HEK293T (cell line): ENCODE results near the gene NEK4.

Experiments used
- CTCF ChIA-PET: fragments of 350-600 bp; formaldehyde crosslinking; extraction: SDS; loops from one replicate; lab custom pipeline; 2021; ENCODE audit warnings: antibody characterized with exemption, inconsistent platforms; lab: Yijun Ruan, JAX
- POLR2A ChIA-PET: fragments of 350-600 bp; formaldehyde crosslinking; extraction: SDS; loops from one replicate; lab custom pipeline; 2020; ENCODE audit warnings: antibody characterized with exemption, inconsistent platforms; lab: Yijun Ruan, JAX
- DNase-seq: peaks from one replicate; pipeline ENCODE4 v3.0.0; 2012; ENCODE audit warnings: mixed read lengths; ENCODE audit errors: extremely low spot score
- ARNT ChIP-seq: fragments of 450-650 bp; IDR thresholded peaks from 2 replicates; pipeline ENCODE4 v1.6.1; 2017; ENCODE audit warnings: mild to moderate bottlenecking
- BHLHE40 ChIP-seq: fragments of 450-650 bp; IDR thresholded peaks from 2 replicates; pipeline ENCODE4 v1.6.1; 2016; ENCODE audit warnings: mild to moderate bottlenecking, moderate library complexity, borderline replicate concordance
- CTBP1 ChIP-seq: fragments of 450-650 bp; IDR thresholded peaks from 2 replicates; pipeline ENCODE4 v1.6.1; 2016; ENCODE audit warnings: borderline replicate concordance
- ELF4 ChIP-seq: fragments of 450-650 bp; IDR thresholded peaks from 2 replicates; pipeline ENCODE4 v1.6.1; 2017; ENCODE audit warnings: antibody characterized with exemption
- FOXA1 ChIP-seq: fragments of 450-650 bp; IDR thresholded peaks from 2 replicates; pipeline ENCODE4 v1.6.1; 2016; ENCODE audit warnings: mild to moderate bottlenecking
- FOXK2 ChIP-seq: fragments of 450-650 bp; IDR thresholded peaks from 2 replicates; pipeline ENCODE4 v1.6.1; 2016; ENCODE audit warnings: mild to moderate bottlenecking
- FOXM1 ChIP-seq: fragments of 450-650 bp; IDR thresholded peaks from 2 replicates; pipeline ENCODE4 v1.6.1; 2017; ENCODE audit warnings: mild to moderate bottlenecking, borderline replicate concordance
- HDGF ChIP-seq: fragments of 450-650 bp; IDR thresholded peaks from 2 replicates; pipeline ENCODE4 v1.6.1; 2017; ENCODE audit warnings: antibody characterized with exemption, borderline replicate concordance
- L3MBTL2 ChIP-seq: fragments of 450-650 bp; conservative IDR thresholded peaks from 2 replicates; pipeline ENCODE4 v1.6.1; 2016; ENCODE audit warnings: mild to moderate bottlenecking
- LEF1 ChIP-seq: fragments of 450-650 bp; IDR thresholded peaks from 2 replicates; pipeline ENCODE4 v1.6.1; 2017; ENCODE audit warnings: mild to moderate bottlenecking, borderline replicate concordance
- NFRKB ChIP-seq: fragments of 450-650 bp; IDR thresholded peaks from 2 replicates; pipeline ENCODE4 v1.6.1; 2016; ENCODE audit warnings: mild to moderate bottlenecking, moderate library complexity
- PKNOX1 ChIP-seq: fragments of 450-650 bp; IDR thresholded peaks from 2 replicates; pipeline ENCODE4 v1.6.1; 2016
- SP1 ChIP-seq: fragments of 450-650 bp; IDR thresholded peaks from 2 replicates; pipeline ENCODE4 v1.6.1; 2017
- SUZ12 ChIP-seq: fragments of 450-650 bp; IDR thresholded peaks from 2 replicates; pipeline ENCODE4 v1.6.1; 2016; ENCODE audit warnings: mild to moderate bottlenecking
- TARDBP ChIP-seq: fragments of 450-650 bp; IDR thresholded peaks from 2 replicates; pipeline ENCODE4 v1.6.1; 2016
- ZNF384 ChIP-seq: fragments of 450-650 bp; IDR thresholded peaks from 2 replicates; pipeline ENCODE4 v1.6.1; 2016

NEK4 gene

GRCh38 chr3:52715714-52716305 lies 54.9 kb downstream of the NEK4 start:
- CTCF ChIA-PET = no interaction called here

GRCh38 chr3:52714335-52715302 lies 56.1 kb downstream of the NEK4 start:
- DNase-seq = no peak
- ChIA-PET CTCF (no interaction called here), POLR2A (interaction anchor here (0.9 kb wide), 1 partner anchor 9 kb away, joined by 3 read pairs; the partner anchor contains the start of genes GLT8D1 and SPCS1)
- no peak for TF ChIP-seq FOXK2
- TF ChIP-seq SUZ12 = no peak
- TF ChIP-seq CTBP1 = no peak
- TF ChIP-seq SP1 = no peak
- no peak for TF ChIP-seq L3MBTL2
- no peak for TF ChIP-seq NFRKB
- TF ChIP-seq PKNOX1 = no peak
- no peak for TF ChIP-seq FOXA1
- no peak for TF ChIP-seq LEF1
- TF ChIP-seq FOXM1 = no peak
- no peak for TF ChIP-seq ELF4
- TF ChIP-seq BHLHE40 = no peak
- no peak for TF ChIP-seq TARDBP
- no peak for TF ChIP-seq HDGF
- TF ChIP-seq ARNT = no peak

More at GRCh38 chr3:52715714-52716305, 54.9 kb downstream of the NEK4 start:
- POLR2A ChIA-PET = interaction anchor here (0.9 kb wide), 1 partner anchor 10 kb away, joined by 3 read pairs; the partner anchor contains the start of genes GLT8D1 and SPCS1
- no peak for DNase-seq
- no peak for TF ChIP-seq SUZ12
- TF ChIP-seq PKNOX1 = no peak
- no peak for TF ChIP-seq SP1
- TF ChIP-seq LEF1 = no peak
- TF ChIP-seq ELF4 = no peak
- TF ChIP-seq FOXA1 = no peak
- TF ChIP-seq TARDBP = no peak
- TF ChIP-seq FOXK2 = no peak
- TF ChIP-seq NFRKB = no peak
- TF ChIP-seq CTBP1 = no peak
- TF ChIP-seq BHLHE40 = no peak
- no peak for TF ChIP-seq L3MBTL2
- no peak for TF ChIP-seq ZNF384
- no peak for TF ChIP-seq ARNT
- TF ChIP-seq FOXM1 = no peak

- no peak for DNase-seq
- POLR2A ChIA-PET = no interaction called here
- CTCF ChIA-PET = no interaction called here
- TF ChIP-seq FOXA1 (no peak), HDGF (no peak), FOXK2 (no peak), ELF4 (no peak), TARDBP (no peak), FOXM1 (no peak), ARNT (no peak)
Observed at GRCh38 chr3:52712291-52713212, 58.2 kb downstream of the NEK4 start.

GRCh38 chr3:52710512-52710911 lies 60.2 kb downstream of the NEK4 start:
- ChIA-PET CTCF (no interaction called here), POLR2A (no interaction called here)
- DNase-seq = no peak
- TF ChIP-seq CTBP1 (no peak), SP1 (no peak), PKNOX1 (no peak), FOXK2 (no peak), ELF4 (no peak), HDGF (no peak), ZNF384 (no peak), FOXA1 (no peak), BHLHE40 (no peak), NFRKB (no peak), SUZ12 (no peak), FOXM1 (no peak), LEF1 (no peak), L3MBTL2 (no peak), ARNT (no peak), TARDBP (no peak)

GRCh38 chr3:52707585-52707984 lies 63.2 kb downstream of the NEK4 start:
- POLR2A ChIA-PET = interaction anchor here (1.8 kb wide), 1 partner anchor 21 kb away, joined by 5 read pairs; no protein-coding TSS in a partner anchor
- CTCF ChIA-PET = interaction anchor here (0.7 kb wide), 1 partner anchor 19 kb away, joined by 4 read pairs; no protein-coding TSS in a partner anchor
- no peak for TF ChIP-seq LEF1
- TF ChIP-seq L3MBTL2 = no peak
- no peak for TF ChIP-seq HDGF
- TF ChIP-seq FOXK2 = no peak
- no peak for TF ChIP-seq ARNT
- no peak for TF ChIP-seq NFRKB
- no peak for TF ChIP-seq ZNF384
- no peak for TF ChIP-seq PKNOX1
- TF ChIP-seq FOXM1 = no peak
- no peak for TF ChIP-seq CTBP1
- TF ChIP-seq ELF4 = no peak
- no peak for TF ChIP-seq SP1
- TF ChIP-seq FOXA1 = no peak
- no peak for TF ChIP-seq SUZ12
- TF ChIP-seq TARDBP = no peak
- no peak for TF ChIP-seq BHLHE40
- DNase-seq = no peak
